Ovary (tissue), 3 donors: ENCODE measurements around the gene ANK2.

Experiments
- POLR2A ChIP-seq: fragments of 450-650 bp; IDR thresholded peaks from one replicate; pipeline ENCODE4 v1.6.1; 2017; ENCODE audit warnings: antibody characterized with exemption, mild to moderate bottlenecking, moderate library complexity
- TF ChIP-seq, protein P1 (sequence below), 3 donors: fragments of 450-650 bp in 2 of 3; fragments of 200-600 bp in 1 of 3; IDR thresholded peaks; one replicate each; pipeline versions ENCODE4 v1.5.1 to v1.8.0; 2016 to 2022; ENCODE audit warnings: antibody characterized with exemption in 3 of 3, mild to moderate bottlenecking in 1 of 3
- donor health status: DM: no; HTN: no; CAD: no.

DNA sequence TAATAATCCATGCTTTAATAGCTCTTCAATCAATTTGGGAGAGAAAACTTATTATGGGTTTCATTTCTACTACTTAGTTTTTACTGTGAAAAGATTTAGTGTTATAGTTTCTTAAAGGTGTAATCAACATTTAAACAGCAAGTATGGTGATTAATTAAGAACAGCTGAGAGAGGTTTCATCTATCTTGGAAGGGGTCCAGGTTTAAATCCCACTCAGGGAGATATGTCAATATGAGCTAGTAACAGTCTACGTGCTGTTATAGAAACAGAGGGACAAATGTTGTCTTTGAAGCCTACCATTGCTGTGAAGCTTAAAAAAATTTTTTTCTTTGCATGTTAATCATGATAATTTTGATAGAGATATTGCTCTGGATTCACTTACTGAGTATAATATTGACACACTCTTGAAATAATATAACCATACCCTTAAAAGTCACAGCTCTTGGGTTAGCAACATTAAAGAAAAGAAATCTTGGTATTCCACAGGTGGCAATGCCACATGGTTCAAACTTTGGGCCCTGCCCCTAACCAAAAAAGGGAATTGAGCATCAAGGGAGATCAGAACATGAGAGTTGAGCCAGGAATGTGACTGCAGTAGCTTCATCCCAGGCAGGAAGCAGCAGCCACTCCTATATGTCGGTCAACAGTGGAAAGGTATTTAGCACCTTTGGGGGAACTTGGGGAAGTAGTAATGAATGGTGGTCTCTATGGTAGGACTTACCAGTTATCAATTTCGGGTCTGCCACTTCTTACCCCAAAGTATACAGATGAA lies 107.8 kb downstream of the ANK2 start:
- TF ChIP-seq, protein P1, sequence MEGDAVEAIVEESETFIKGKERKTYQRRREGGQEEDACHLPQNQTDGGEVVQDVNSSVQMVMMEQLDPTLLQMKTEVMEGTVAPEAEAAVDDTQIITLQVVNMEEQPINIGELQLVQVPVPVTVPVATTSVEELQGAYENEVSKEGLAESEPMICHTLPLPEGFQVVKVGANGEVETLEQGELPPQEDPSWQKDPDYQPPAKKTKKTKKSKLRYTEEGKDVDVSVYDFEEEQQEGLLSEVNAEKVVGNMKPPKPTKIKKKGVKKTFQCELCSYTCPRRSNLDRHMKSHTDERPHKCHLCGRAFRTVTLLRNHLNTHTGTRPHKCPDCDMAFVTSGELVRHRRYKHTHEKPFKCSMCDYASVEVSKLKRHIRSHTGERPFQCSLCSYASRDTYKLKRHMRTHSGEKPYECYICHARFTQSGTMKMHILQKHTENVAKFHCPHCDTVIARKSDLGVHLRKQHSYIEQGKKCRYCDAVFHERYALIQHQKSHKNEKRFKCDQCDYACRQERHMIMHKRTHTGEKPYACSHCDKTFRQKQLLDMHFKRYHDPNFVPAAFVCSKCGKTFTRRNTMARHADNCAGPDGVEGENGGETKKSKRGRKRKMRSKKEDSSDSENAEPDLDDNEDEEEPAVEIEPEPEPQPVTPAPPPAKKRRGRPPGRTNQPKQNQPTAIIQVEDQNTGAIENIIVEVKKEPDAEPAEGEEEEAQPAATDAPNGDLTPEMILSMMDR (IDR thresholded peaks at IDR 0.05), result no peak
- TF ChIP-seq POLR2A, result no peak
